ENCODE measurements around the gene SLC66A1. TPM values are rescaled to one million over a fixed set of nuclear protein-coding genes. Genes with fewer than 3 reads are reported as not detected.
"Not testable (repeated sequence)": the region's sequence is repeated elsewhere in the genome, so short reads cannot be mapped to it uniquely, and the experiment has no call there.

Gene SLC66A1
- total RNA-seq = 10 to 100 TPM; 11.3 to 16.2 (median 13.6) TPM
- long read RNA-seq, donor 1, transcript PQLC2-202 (9 exons, 1,805 nt) = major isoform, 15 of 26 reads
- long read RNA-seq, donor 1, partial matches to known transcripts = 1 of 26 reads
- long read RNA-seq, donor 1, other reads (novel, unspliced or antisense) = 7 of 26 reads
- long read RNA-seq, donor 2, partial matches to known transcripts = 3 of 11 reads
- long read RNA-seq, donor 2, other reads (novel, unspliced or antisense) = 5 of 11 reads

- DNase-seq (peak; percentile 91 to 97 (median 95)), ATAC-seq (peak; percentile 93)
- intact Hi-C loops (cut with DNase I, micrococcal nuclease) = no loop called here
- TF ChIP-seq CTCF (IDR thresholded peaks at IDR 0.05) = no peak
- peak within 1 kb of the TSS; percentile 61 for H3K4me3 ChIP-seq
- no peaks in the 10 kb centered on the region for H3K9me3 ChIP-seq
- H3K36me3 ChIP-seq (ENCODE audit: low read depth) = peaks cover 3% of the 10 kb centered on the region
- H3K4me1 ChIP-seq (ENCODE audit: low read depth) = peaks cover 36% of the 10 kb centered on the region
Measured at GRCh38 chr1:19311931-19312781, at the start of gene SLC66A1, which contains the start of gene AKR7A2. Gene SLC66A1, plus strand, starts transcription at chr1:19312326. Its CDS starts 5,352 bp downstream, at chr1:19317678. Gene AKR7A2, minus strand, starts transcription at chr1:19312144. Its CDS starts 20 bp downstream, at chr1:19312124.

GRCh38 chr1:19262744-19263143 lies 49.4 kb upstream of the SLC66A1 start:
- no peaks in the 10 kb centered on the region for H3K36me3 ChIP-seq (ENCODE audit: low read depth)

GRCh38 chr1:19268445-19268844 lies 43.7 kb upstream of the SLC66A1 start:
- H3K4me3 ChIP-seq = no peak overlapping the region
- H3K36me3 ChIP-seq (ENCODE audit: low read depth) = no peaks in the 10 kb centered on the region
- intact Hi-C loops (cut with DNase I, micrococcal nuclease) = no loop called here
- no peaks in the 10 kb centered on the region for H3K9me3 ChIP-seq
- no peak for ATAC-seq
- TF ChIP-seq CTCF (IDR thresholded peaks at IDR 0.05) = no peak
- no peak for DNase-seq
- peaks cover 6% of the 10 kb centered on the region for H3K4me1 ChIP-seq (ENCODE audit: low read depth)

More at GRCh38 chr1:19262744-19263143, 49.4 kb upstream of the SLC66A1 start:
- TF ChIP-seq CTCF (IDR thresholded peaks at IDR 0.05) = no peak
- ATAC-seq (no peak), DNase-seq (no peak)
- peaks cover 8% of the 10 kb centered on the region for H3K4me1 ChIP-seq (ENCODE audit: low read depth)
- H3K9me3 ChIP-seq = no peaks in the 10 kb centered on the region
- H3K4me3 ChIP-seq = no peak overlapping the region
- intact Hi-C loops (cut with DNase I, micrococcal nuclease) = no loop called here

GRCh38 chr1:19269427-19270342 lies 42.4 kb upstream of the SLC66A1 start:
- H3K4me1 ChIP-seq (ENCODE audit: low read depth); H3K4me3 ChIP-seq; H3K36me3 ChIP-seq (ENCODE audit: low read depth); H3K9me3 ChIP-seq; DNase-seq; intact Hi-C loops (cut with DNase I, micrococcal nuclease): not testable (repeated sequence)
- ATAC-seq = peak; percentile 46

- H3K36me3 ChIP-seq (ENCODE audit: low read depth); H3K4me3 ChIP-seq; intact Hi-C loops (cut with DNase I, micrococcal nuclease); H3K4me1 ChIP-seq (ENCODE audit: low read depth); H3K9me3 ChIP-seq: not testable (repeated sequence)
- DNase-seq (peak; percentile 76 to 81 (median 76)), ATAC-seq (peak; percentile 91)
Measured at GRCh38 chr1:19270343-19270730, 41.8 kb upstream of the SLC66A1 start.

- ATAC-seq (no peak), DNase-seq (no peak)
- Histone ChIP-seq H3K9me3 (no peaks in the 10 kb centered on the region), H3K4me1 (ENCODE audit: low read depth) (peaks cover 6% of the 10 kb centered on the region), H3K4me3 (no peak overlapping the region), H3K36me3 (ENCODE audit: low read depth) (no peaks in the 10 kb centered on the region)
- intact Hi-C loops (cut with DNase I, micrococcal nuclease) = no loop called here
- TF ChIP-seq CTCF (IDR thresholded peaks at IDR 0.05) = no peak
Measured at GRCh38 chr1:19272064-19272463, 40.1 kb upstream of the SLC66A1 start.

Measured in mucosa of descending colon (tissue), 3 donors.